Spleen (tissue), 7 donors: ENCODE measurements around the gene EPHA8.

Experiments
- CTCF ChIP-seq, 11 experiments: fragments of 200-600 bp in 7 of 11; fragments of 450-650 bp in 4 of 11; sonication (generic) in 4 of 11; IDR thresholded peaks in 8 of 11; conservative IDR thresholded peaks in 3 of 11; 1 replicate in 7 of 11; 2 replicates in 4 of 11; pipeline versions ENCODE4 v1.4.0 to v1.8.0; 2016 to 2021; ENCODE audit warnings: antibody characterized with exemption in 11 of 11, inconsistent platforms in 4 of 11, mild to moderate bottlenecking in 1 of 11
- POLR2A ChIP-seq, 3 donors: fragments of 450-650 bp; IDR thresholded peaks; one replicate each; pipeline ENCODE4 v1.5.1; 2017; ENCODE audit warnings: antibody characterized with exemption in 3 of 3, mild to moderate bottlenecking in 1 of 3
- POLR2AphosphoS5 ChIP-seq, 3 donors: sonication (generic); formaldehyde crosslinking; IDR thresholded peaks; one replicate each; pipeline ENCODE4 v1.5.1; 2017; ENCODE audit warnings: antibody characterized with exemption in 3 of 3
- donor health status: DM: no; HTN: no; CAD: no; lungs with moderate emphysema.
- donor health status: DM: no; HTN: no; CAD: no.
- donor health status: DM: no; HTN: no; CAD: no.

- no peak for TF ChIP-seq CTCF (IDR thresholded peaks at IDR 0.05 in 8 of 11, conservative IDR thresholded peaks at IDR 0.05 in 3 of 11)
- no peak for TF ChIP-seq POLR2A (IDR thresholded peaks at IDR 0.05)
- no peak for TF ChIP-seq POLR2AphosphoS5 (IDR thresholded peaks at IDR 0.05)
Measured at GRCh38 chr1:22572818-22573217, 9.5 kb downstream of the EPHA8 start.
